B cell (primary cell): ENCODE measurements around the gene AKAP6. TPM values are rescaled to one million over a fixed set of nuclear protein-coding genes. Genes with fewer than 3 reads are reported as not detected.

ENCODE experiments used
- ATAC-seq: fragments of 200-7000 bp; cut with Tn5 transposase; one replicate; pipeline ENCODE4 v1.10.0; 2021; ENCODE audit warnings: low read depth, mild to moderate bottlenecking, moderate number of reproducible peaks, moderate library complexity
- CTCF ChIA-PET: fragments of 350-600 bp; sonication (Branson Sonifier 250); formaldehyde crosslinking; loops from one replicate; lab custom pipeline; 2021; ENCODE audit warnings: antibody characterized with exemption, inconsistent platforms; lab: Charles Lee
- POLR2A ChIA-PET: fragments of 350-600 bp; sonication (Branson Sonifier 250); formaldehyde crosslinking; loops from one replicate; lab custom pipeline; 2021; ENCODE audit warnings: antibody characterized with exemption; lab: Charles Lee
- DNase-seq: peaks from one replicate; pipeline ENCODE4 v3.0.0; 2013
- H2AFZ ChIP-seq: 2 replicates; pipeline ENCODE4 v1.6.1; 2012; ENCODE audit warnings: mild to moderate bottlenecking, low read depth, low read length; ENCODE audit not compliant: insufficient read depth, poor library complexity, severe bottlenecking
- H3K27ac ChIP-seq, 2 donors: 1 replicate in 1 of 2; 2 replicates in 1 of 2; pipeline ENCODE4 v1.5.1; 2012 to 2013; ENCODE audit warnings: low read length in 2 of 2, mild to moderate bottlenecking in 2 of 2, moderate library complexity in 1 of 2
- H3K27me3 ChIP-seq, 4 experiments: fragments of 200-600 bp in 1 of 4; sonication (generic) in 1 of 4; replicated peaks in 1 of 4; 1 replicate in 2 of 4; 2 replicates in 2 of 4; pipeline versions ENCODE4 v1.6.1 to v1.7.0; 2013 to 2016; ENCODE audit warnings: low read length in 3 of 4, mild to moderate bottlenecking in 2 of 4, mixed read lengths in 1 of 4, moderate library complexity in 1 of 4; ENCODE audit not compliant: insufficient read depth in 4 of 4, control insufficient read depth in 3 of 4; ENCODE audit errors: control extremely low read depth in 1 of 4
- H3K36me3 ChIP-seq, 2 experiments: replicated peaks in 1 of 2; 1 replicate in 1 of 2; 2 replicates in 1 of 2; pipeline versions ENCODE4 v1.6.1 to v1.7.1; 2013; ENCODE audit warnings: low read length in 1 of 2; ENCODE audit not compliant: insufficient read depth in 2 of 2, control insufficient read depth in 1 of 2; ENCODE audit errors: control extremely low read depth in 1 of 2, extremely low read depth in 1 of 2
- H3K4me1 ChIP-seq, 2 donors: fragments of 200-600 bp in 1 of 2; sonication (generic) in 1 of 2; 1 replicate in 1 of 2; 2 replicates in 1 of 2; pipeline versions ENCODE4 v1.5.1 to v1.6.1; 2013 to 2017; ENCODE audit warnings: low read length in 2 of 2; ENCODE audit not compliant: control insufficient read depth in 2 of 2, insufficient read depth in 2 of 2
- H3K4me2 ChIP-seq: replicated peaks from 2 replicates; pipeline ENCODE3; 2012; ENCODE audit warnings: mild to moderate bottlenecking, low read depth, low read length; ENCODE audit not compliant: poor library complexity, severe bottlenecking
- H3K4me3 ChIP-seq, 5 experiments: fragments of 200-600 bp in 1 of 5; sonication (generic) in 1 of 5; 1 replicate in 3 of 5; 2 replicates in 2 of 5; pipeline versions ENCODE4 v1.5.1 to v1.7.0; 2011 to 2016; ENCODE audit warnings: low read length in 4 of 5, mild to moderate bottlenecking in 4 of 5, low read depth in 2 of 5, control low read depth in 1 of 5, moderate library complexity in 1 of 5; ENCODE audit not compliant: insufficient read depth in 1 of 5; ENCODE audit errors: control extremely low read depth in 1 of 5, extremely low read depth in 1 of 5
- H3K79me2 ChIP-seq: fragments of 200-600 bp; sonication (generic); one replicate; pipeline ENCODE4 v1.6.0; 2016; ENCODE audit warnings: low read length; ENCODE audit not compliant: control insufficient read depth, insufficient read depth
- H3K9ac ChIP-seq: fragments of 200-600 bp; sonication (generic); 2 replicates; pipeline ENCODE4 v1.6.1; 2017; ENCODE audit warnings: mild to moderate bottlenecking, low read length, moderate library complexity
- H3K9me3 ChIP-seq, 3 donors: one replicate each; pipeline versions ENCODE4 v1.6.1 to v1.7.1; 2013; ENCODE audit warnings: low read length in 2 of 3; ENCODE audit not compliant: control insufficient read depth in 2 of 3, insufficient read depth in 1 of 3; ENCODE audit errors: control extremely low read depth in 1 of 3
- H4K20me1 ChIP-seq: 2 replicates; pipeline ENCODE4 v1.6.0; 2012; ENCODE audit warnings: mild to moderate bottlenecking, low read length; ENCODE audit not compliant: insufficient read depth, control insufficient read depth, poor library complexity, severe bottlenecking
- H3K27ac Mint-ChIP-seq: one replicate; pipeline ENCODE4 v1.8.0; 2021; ENCODE audit warnings: mixed read lengths
- H3K27me3 Mint-ChIP-seq: one replicate; pipeline ENCODE4 v1.8.0; 2021; ENCODE audit warnings: mixed read lengths
- H3K4me1 Mint-ChIP-seq: one replicate; pipeline ENCODE4 v1.8.0; 2021; ENCODE audit warnings: mixed read lengths
- H3K4me3 Mint-ChIP-seq: one replicate; pipeline ENCODE4 v1.8.0; 2021; ENCODE audit warnings: mixed read lengths
- H3K9me3 Mint-ChIP-seq: one replicate; pipeline ENCODE4 v1.8.0; 2022; ENCODE audit warnings: mixed read lengths; ENCODE audit not compliant: insufficient read depth
- CTCF ChIP-seq: fragments of 200-600 bp; IDR thresholded peaks from one replicate; pipeline ENCODE4 v1.8.0; 2022; ENCODE audit warnings: antibody characterized with exemption, mild to moderate bottlenecking
- EZH2 ChIP-seq: IDR thresholded peaks from 2 replicates; pipeline ENCODE4 v1.6.1; 2012; ENCODE audit warnings: borderline replicate concordance, low read depth, mild to moderate bottlenecking, moderate library complexity, low read length; ENCODE audit not compliant: insufficient read depth, poor library complexity, severe bottlenecking
- WGBS: methylation state at CpG from one replicate; pipeline ENCODE4 v1.1.5; 2013; ENCODE audit warnings: missing lambda C conversion rate; ENCODE audit not compliant: insufficient coverage; 5-methylcytosine and 5-hydroxymethylcytosine counted together
- intact Hi-C: fragments of 100-400 bp; cut with micrococcal nuclease; formaldehyde crosslinking; loops from one replicate; pipeline ENCODE4 v1.10.0; 2022
- polyA plus RNA-seq: library from polyadenylated mRNA; depleted of rRNA; stranded (reverse); fragments of >200 nt; gene quantifications from 2 replicates; pipeline ENCODE4 v1.2.3, GENCODE V29; 2012
- total RNA-seq, 2 donors: library from RNA; stranded (reverse); fragments of 120-200 nt in 1 of 2; gene quantifications; 1 replicate in 1 of 2; 2 replicates in 1 of 2; pipeline versions ENCODE4 v1.2.3 to v1.2.4, GENCODE V29; 2013 to 2022

Gene AKAP6
- total and polyA plus RNA-seq, 2 donors (not counting 1 experiment from before 2014, with no cell fraction given) = 1.4 to 2.8 TPM

DNA sequence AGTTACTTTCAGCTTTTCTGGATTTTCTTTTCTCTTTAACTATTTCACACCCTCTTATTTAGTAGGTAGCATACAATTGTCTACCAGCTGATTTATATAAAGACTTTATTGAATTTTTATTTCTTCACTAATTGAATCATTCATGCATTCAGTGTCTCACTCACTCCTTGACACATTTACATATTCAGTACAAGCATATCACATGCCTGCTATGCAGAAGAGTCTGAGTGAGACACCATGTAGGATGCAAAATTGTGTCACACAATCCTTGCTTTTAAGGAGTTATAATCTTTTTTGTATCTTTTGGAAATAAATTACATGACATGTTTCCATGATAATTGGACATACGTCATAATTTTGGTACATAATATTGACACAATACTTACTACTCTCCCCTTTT lies 83.0 kb downstream of the AKAP6 start:
- Mint-ChIP-seq H3K27ac (no peak overlapping the region), H3K4me1 (no peaks in the 10 kb centered on the region), H3K4me3 (no peak overlapping the region), H3K9me3 (no peaks in the 10 kb centered on the region), H3K27me3 (peaks cover 3% of the 10 kb centered on the region)
- intact Hi-C loops = no loop called here
- Histone ChIP-seq H3K27me3 (no peaks in the 10 kb centered on the region), H3K9ac (no peak overlapping the region), H3K27ac (no peak overlapping the region), H3K9me3 (no peaks in the 10 kb centered on the region), H2AFZ (no peak overlapping the region), H3K4me3 (no peak overlapping the region), H3K79me2 (no peaks in the 10 kb centered on the region), H3K36me3 (no peaks in the 10 kb centered on the region), H4K20me1 (no peaks in the 10 kb centered on the region), H3K4me1 (no peaks in the 10 kb centered on the region), H3K4me2 (no peak overlapping the region)
- WGBS = no CpG with 5 or more reads among the region's 1 CpG
- no peak for TF ChIP-seq CTCF
- TF ChIP-seq EZH2 = no peak
- ChIA-PET CTCF (no interaction called here), POLR2A (no interaction called here)
- ATAC-seq (no peak), DNase-seq (no peak)

GRCh38 chr14:32412532-32412931 lies 83.4 kb downstream of the AKAP6 start:
- intact Hi-C loops = no loop called here
- H3K36me3 ChIP-seq = no peaks in the 10 kb centered on the region
- CTCF ChIA-PET = no interaction called here
- no peak overlapping the region for H3K27ac Mint-ChIP-seq
- no peak for ATAC-seq
- no peaks in the 10 kb centered on the region for H3K79me2 ChIP-seq
- DNase-seq = no peak
- TF ChIP-seq CTCF (no peak), EZH2 (no peak)
- no peaks in the 10 kb centered on the region for H3K27me3 ChIP-seq
- H3K9me3 ChIP-seq = no peaks in the 10 kb centered on the region
- no peak overlapping the region for H3K27ac ChIP-seq
- H3K4me1 ChIP-seq = no peaks in the 10 kb centered on the region
- no peak overlapping the region for H2AFZ ChIP-seq
- no peaks in the 10 kb centered on the region for H3K9me3 Mint-ChIP-seq
- H3K4me3 Mint-ChIP-seq = no peak overlapping the region
- no peak overlapping the region for H3K4me3 ChIP-seq
- peaks cover 1% of the 10 kb centered on the region for H3K27me3 Mint-ChIP-seq
- H3K4me2 ChIP-seq = no peak overlapping the region
- H3K9ac ChIP-seq = no peak overlapping the region
- POLR2A ChIA-PET = no interaction called here
- no peaks in the 10 kb centered on the region for H4K20me1 ChIP-seq
- no peaks in the 10 kb centered on the region for H3K4me1 Mint-ChIP-seq
- WGBS = no CpG with 5 or more reads among the region's 2 CpGs
